Gastroesophageal sphincter (tissue), 4 donors: ENCODE measurements around the gene GALNT2. TPM values are rescaled to one million over a fixed set of nuclear protein-coding genes. Genes with fewer than 3 reads are reported as not detected.

Source experiments
- ATAC-seq: fragments of 150-250 bp; one replicate; pipeline ENCODE4 v1.9.1; 2016; ENCODE audit warnings: mild to moderate bottlenecking, moderate library complexity
- H3K27ac ChIP-seq, 4 donors: fragments of 200-600 bp; sonication (generic) in 3 of 4; 1 replicate in 3 of 4; 2 replicates in 1 of 4; pipeline ENCODE4 v1.5.1; 2016 to 2019
- H3K27me3 ChIP-seq: fragments of 200-600 bp; sonication (generic); one replicate; pipeline ENCODE4 v1.5.1; 2019
- H3K36me3 ChIP-seq, 2 donors: fragments of 200-600 bp; sonication (generic); one replicate each; pipeline ENCODE4 v1.5.1; 2019; ENCODE audit warnings: control low read depth in 1 of 2
- H3K4me1 ChIP-seq, 3 donors: fragments of 200-600 bp; sonication (generic); 1 replicate in 2 of 3; 2 replicates in 1 of 3; pipeline ENCODE4 v1.5.1; 2016 to 2019; ENCODE audit warnings: control low read depth in 2 of 3
- H3K4me3 ChIP-seq, 2 donors: fragments of 200-600 bp; sonication (generic); one replicate each; pipeline ENCODE4 v1.5.1; 2019; ENCODE audit warnings: mild to moderate bottlenecking in 1 of 2, moderate library complexity in 1 of 2
- H3K9me3 ChIP-seq, 3 donors: fragments of 200-600 bp; sonication (generic); one replicate each; pipeline ENCODE4 v1.5.1; 2017 to 2019; ENCODE audit warnings: control low read depth in 2 of 3
- EP300 ChIP-seq: sonication (generic); formaldehyde crosslinking; IDR thresholded peaks from one replicate; pipeline ENCODE4 v1.6.1; 2017; ENCODE audit warnings: antibody characterized with exemption, mild to moderate bottlenecking
- POLR2A ChIP-seq, 2 donors: fragments of 450-650 bp; IDR thresholded peaks; one replicate each; pipeline ENCODE4 v1.6.1; 2017; ENCODE audit warnings: antibody characterized with exemption in 2 of 2, mild to moderate bottlenecking in 2 of 2, moderate library complexity in 1 of 2
- POLR2AphosphoS5 ChIP-seq: sonication (generic); formaldehyde crosslinking; IDR thresholded peaks from one replicate; pipeline ENCODE4 v1.6.1; 2017; ENCODE audit warnings: antibody characterized with exemption
- WGBS, 2 donors: methylation state at CpG; one replicate each; pipeline ENCODE4 v1.1.5; 2018; ENCODE audit warnings: low coverage in 1 of 2; 5-methylcytosine and 5-hydroxymethylcytosine counted together
- total RNA-seq, 4 donors: library from RNA; depleted of rRNA; stranded (reverse); fragments of >200 nt; gene quantifications; one replicate each; pipeline ENCODE4 v1.1.0, GENCODE V29; 2016
- TF ChIP-seq, protein P1 (sequence below), 4 experiments: fragments of 200-600 bp in 2 of 4; fragments of 450-650 bp in 2 of 4; sonication (generic) in 1 of 4; IDR thresholded peaks; one replicate each; pipeline ENCODE4 v1.5.1; 2017 to 2019; ENCODE audit warnings: antibody characterized with exemption in 4 of 4, mild to moderate bottlenecking in 2 of 4, moderate library complexity in 2 of 4

GALNT2 gene
- total RNA-seq, 4 donors from 2014 or later: 95.3 to 160 (median 134) TPM

- H3K9me3 ChIP-seq: peaks cover 0 to 9% (median 0%) of the 10 kb centered on the region in 3 donors
- no peak overlapping the region for H3K4me3 ChIP-seq
- ATAC-seq: no peak
- no peak overlapping the region for H3K27ac ChIP-seq
- H3K36me3 ChIP-seq: no peaks in the 10 kb centered on the region
- TF ChIP-seq POLR2A (IDR thresholded peaks at IDR 0.05): no peak
- H3K4me1 ChIP-seq: no peaks in the 10 kb centered on the region
- 85 to 90% methylated on average over 3 of the region's 3 CpGs for WGBS, 2 donors
- H3K27me3 ChIP-seq: no peaks in the 10 kb centered on the region
Observed at GRCh38 chr1:230031131-230031530, 35.9 kb upstream of the GALNT2 start.

GRCh38 chr1:230032516-230033281, 34.3 kb upstream of the GALNT2 start:
- peaks cover 0 to 11% (median 0%) of the 10 kb centered on the region in 3 donors for H3K9me3 ChIP-seq
- H3K27ac ChIP-seq: no peak overlapping the region
- H3K27me3 ChIP-seq: no peaks in the 10 kb centered on the region
- H3K36me3 ChIP-seq: no peaks in the 10 kb centered on the region
- 88 to 89% methylated on average over 6 of the region's 6 CpGs for WGBS, 2 donors
- TF ChIP-seq POLR2A (IDR thresholded peaks at IDR 0.05) (no peak), EP300 (no peak), POLR2AphosphoS5 (no peak)
- TF ChIP-seq, protein P1, sequence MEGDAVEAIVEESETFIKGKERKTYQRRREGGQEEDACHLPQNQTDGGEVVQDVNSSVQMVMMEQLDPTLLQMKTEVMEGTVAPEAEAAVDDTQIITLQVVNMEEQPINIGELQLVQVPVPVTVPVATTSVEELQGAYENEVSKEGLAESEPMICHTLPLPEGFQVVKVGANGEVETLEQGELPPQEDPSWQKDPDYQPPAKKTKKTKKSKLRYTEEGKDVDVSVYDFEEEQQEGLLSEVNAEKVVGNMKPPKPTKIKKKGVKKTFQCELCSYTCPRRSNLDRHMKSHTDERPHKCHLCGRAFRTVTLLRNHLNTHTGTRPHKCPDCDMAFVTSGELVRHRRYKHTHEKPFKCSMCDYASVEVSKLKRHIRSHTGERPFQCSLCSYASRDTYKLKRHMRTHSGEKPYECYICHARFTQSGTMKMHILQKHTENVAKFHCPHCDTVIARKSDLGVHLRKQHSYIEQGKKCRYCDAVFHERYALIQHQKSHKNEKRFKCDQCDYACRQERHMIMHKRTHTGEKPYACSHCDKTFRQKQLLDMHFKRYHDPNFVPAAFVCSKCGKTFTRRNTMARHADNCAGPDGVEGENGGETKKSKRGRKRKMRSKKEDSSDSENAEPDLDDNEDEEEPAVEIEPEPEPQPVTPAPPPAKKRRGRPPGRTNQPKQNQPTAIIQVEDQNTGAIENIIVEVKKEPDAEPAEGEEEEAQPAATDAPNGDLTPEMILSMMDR (IDR thresholded peaks at IDR 0.05): no peak
- ATAC-seq: no peak
- H3K4me1 ChIP-seq: no peaks in the 10 kb centered on the region
- H3K4me3 ChIP-seq: no peak overlapping the region

GRCh38 chr1:230037261-230037660, 29.8 kb upstream of the GALNT2 start:
- peaks cover 0 to 11% (median 0%) of the 10 kb centered on the region in 3 donors for H3K9me3 ChIP-seq
- H3K4me1 ChIP-seq: no peaks in the 10 kb centered on the region
- no peak for ATAC-seq
- WGBS, 2 donors: 80 to 85% methylated on average over 3 of the region's 3 CpGs
- no peaks in the 10 kb centered on the region for H3K36me3 ChIP-seq
- TF ChIP-seq POLR2A (IDR thresholded peaks at IDR 0.05) (no peak), EP300 (no peak), POLR2AphosphoS5 (no peak)
- TF ChIP-seq, protein P1 (IDR thresholded peaks at IDR 0.05): no peak
- H3K27ac ChIP-seq: no peak overlapping the region
- H3K4me3 ChIP-seq: no peak overlapping the region
- no peaks in the 10 kb centered on the region for H3K27me3 ChIP-seq

- no peak for TF ChIP-seq POLR2AphosphoS5
- TF ChIP-seq, protein P1 (IDR thresholded peaks at IDR 0.05): no peak
- Histone ChIP-seq H3K4me1 (no peaks in the 10 kb centered on the region), H3K36me3 (no peaks in the 10 kb centered on the region), H3K4me3 (no peak overlapping the region), H3K27me3 (no peaks in the 10 kb centered on the region), H3K9me3 (peaks cover 0 to 4% (median 0%) of the 10 kb centered on the region in 3 donors), H3K27ac (no peak overlapping the region)
- ATAC-seq: no peak
- 92 to 93% methylated on average over 9 to 10 of the region's 10 CpGs for WGBS, 2 donors
Observed at GRCh38 chr1:230040440-230040839, 26.6 kb upstream of the GALNT2 start.

DNA sequence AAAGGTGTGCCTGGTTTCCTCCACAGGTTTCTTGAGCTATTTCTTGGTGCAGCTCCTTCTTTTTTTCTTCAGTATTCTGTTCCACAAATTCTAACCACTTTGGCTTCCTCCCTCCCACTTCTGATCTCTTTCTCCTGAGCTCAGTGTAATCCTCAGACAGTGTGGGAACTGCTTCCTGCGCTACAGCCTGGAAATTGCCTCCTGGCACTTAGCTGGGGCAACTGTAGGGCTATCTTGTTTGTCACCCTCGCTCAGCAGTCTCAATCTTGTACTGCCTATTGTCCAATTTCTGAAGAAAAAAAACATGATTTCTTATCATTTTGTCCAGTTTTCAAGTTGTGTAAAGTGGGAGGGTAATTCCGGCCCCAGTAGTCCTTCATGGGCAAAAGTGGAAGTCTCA, 24.0 kb upstream of the GALNT2 start:
- H3K36me3 ChIP-seq: no peaks in the 10 kb centered on the region
- TF ChIP-seq, protein P1 (IDR thresholded peaks at IDR 0.05): no peak
- TF ChIP-seq EP300 (no peak), POLR2AphosphoS5 (no peak), POLR2A (IDR thresholded peaks at IDR 0.05) (no peak)
- WGBS, 2 donors: 47 to 100% methylated on average over 2 to 3 of the region's 3 CpGs
- no peak overlapping the region for H3K27ac ChIP-seq
- H3K27me3 ChIP-seq: no peaks in the 10 kb centered on the region
- H3K4me3 ChIP-seq: no peak overlapping the region
- no peaks in the 10 kb centered on the region for H3K4me1 ChIP-seq
- no peaks in the 10 kb centered on the region for H3K9me3 ChIP-seq
- no peak for ATAC-seq
